ENCODE data around the gene WNT9B. TPM values are rescaled to one million over a fixed set of nuclear protein-coding genes. Genes with fewer than 3 reads are reported as not detected.

Gene WNT9B
- total RNA-seq, 1 donor from 2014 or later, result not detected

GRCh38 chr17:46833840-46834208, 17.6 kb upstream of the WNT9B start:
- H2AFZ ChIP-seq (replicated peaks), result no peak overlapping the region
- peaks cover 79% of the 10 kb centered on the region for H3K27me3 ChIP-seq
- H3K36me3 ChIP-seq, result no peaks in the 10 kb centered on the region
- Mint-ChIP-seq H3K36me3 (no peaks in the 10 kb centered on the region), H3K27me3 (ENCODE audit: insufficient read depth, low read depth) (peaks cover 37% of the 10 kb centered on the region), H3K4me3 (peak overlapping the region; percentile 79), H3K9me3 (no peaks in the 10 kb centered on the region), H3K4me1 (peaks cover 65% of the 10 kb centered on the region), H3K27ac (peak overlapping the region; percentile 100)
- H3K4me2 ChIP-seq, result no peak overlapping the region
- H3K79me2 ChIP-seq (ENCODE audit: low read depth), result no peaks in the 10 kb centered on the region
- no peak for DNase-seq (ENCODE audit: low spot score)
- no peak for TF ChIP-seq EZH2phosphoT487 (IDR thresholded peaks at IDR 0.05)
- H4K20me1 ChIP-seq (ENCODE audit: low read depth), result peaks cover 55% of the 10 kb centered on the region
- no peak overlapping the region for H3K4me3 ChIP-seq
- H3K9ac ChIP-seq, result no peak overlapping the region
- no peaks in the 10 kb centered on the region for H3K9me3 ChIP-seq (ENCODE audit: low read depth)
- no peak overlapping the region for H3K27ac ChIP-seq
- no peaks in the 10 kb centered on the region for H3F3A ChIP-seq (ENCODE audit: low read depth)
- peaks cover 15% of the 10 kb centered on the region for H3K4me1 ChIP-seq

GRCh38 chr17:46834846-46835245, 16.5 kb upstream of the WNT9B start:
- DNase-seq (ENCODE audit: low spot score), result no peak
- Histone ChIP-seq H3K27me3 (peaks cover 73% of the 10 kb centered on the region), H3K36me3 (no peaks in the 10 kb centered on the region), H3K79me2 (ENCODE audit: low read depth) (no peaks in the 10 kb centered on the region), H3K9me3 (ENCODE audit: low read depth) (no peaks in the 10 kb centered on the region), H2AFZ (replicated peaks) (no peak overlapping the region), H3K4me1 (peaks cover 15% of the 10 kb centered on the region), H4K20me1 (ENCODE audit: low read depth) (peaks cover 51% of the 10 kb centered on the region), H3K27ac (no peak overlapping the region), H3K9ac (no peak overlapping the region), H3F3A (ENCODE audit: low read depth) (no peaks in the 10 kb centered on the region), H3K4me3 (no peak overlapping the region), H3K4me2 (no peak overlapping the region)
- H3K4me1 Mint-ChIP-seq, result peaks cover 62% of the 10 kb centered on the region
- H3K9me3 Mint-ChIP-seq, result peaks cover 5% of the 10 kb centered on the region
- H3K4me3 Mint-ChIP-seq, result peak overlapping the region; percentile 63
- no peak for TF ChIP-seq EZH2 (IDR thresholded peaks at IDR 0.05)
- TF ChIP-seq CTCF (IDR thresholded peaks at IDR 0.05), result no peak
- TF ChIP-seq EZH2phosphoT487 (IDR thresholded peaks at IDR 0.05), result no peak
- H3K36me3 Mint-ChIP-seq, result no peaks in the 10 kb centered on the region
- peaks cover 38% of the 10 kb centered on the region for H3K27me3 Mint-ChIP-seq (ENCODE audit: insufficient read depth, low read depth)
- peak overlapping the region; percentile 95 for H3K27ac Mint-ChIP-seq

- H3K27me3 Mint-ChIP-seq (ENCODE audit: insufficient read depth, low read depth), result peaks cover 38% of the 10 kb centered on the region
- TF ChIP-seq CTCF (IDR thresholded peaks at IDR 0.05), result no peak
- no peak for TF ChIP-seq EZH2phosphoT487 (IDR thresholded peaks at IDR 0.05)
- no peak for TF ChIP-seq EZH2 (IDR thresholded peaks at IDR 0.05)
These were observed 14.9 kb upstream of the WNT9B start for GRCh38 chr17:46836500-46836899.

GRCh38 chr17:46837521-46837920, 13.9 kb upstream of the WNT9B start:
- no peak for TF ChIP-seq EZH2phosphoT487 (IDR thresholded peaks at IDR 0.05)
- peaks cover under 1% of the 10 kb centered on the region for H3K36me3 Mint-ChIP-seq
- no peak overlapping the region for H3K9ac ChIP-seq
- H3K9me3 ChIP-seq (ENCODE audit: low read depth), result no peaks in the 10 kb centered on the region
- H3K27ac ChIP-seq, result no peak overlapping the region
- H3K4me1 ChIP-seq, result peaks cover 6% of the 10 kb centered on the region
- H3K27me3 ChIP-seq, result peaks cover 73% of the 10 kb centered on the region
- H3K4me1 Mint-ChIP-seq, result peaks cover 42% of the 10 kb centered on the region
- peaks cover 28% of the 10 kb centered on the region for H4K20me1 ChIP-seq (ENCODE audit: low read depth)
- peaks cover 10% of the 10 kb centered on the region for H3K9me3 Mint-ChIP-seq
- H3K27ac Mint-ChIP-seq, result no peak overlapping the region
- H3K4me2 ChIP-seq, result no peak overlapping the region
- no peak for DNase-seq (ENCODE audit: low spot score)
- H2AFZ ChIP-seq (replicated peaks), result no peak overlapping the region
- H3K36me3 ChIP-seq, result no peaks in the 10 kb centered on the region
- no peaks in the 10 kb centered on the region for H3F3A ChIP-seq (ENCODE audit: low read depth)
- no peaks in the 10 kb centered on the region for H3K79me2 ChIP-seq (ENCODE audit: low read depth)
- H3K27me3 Mint-ChIP-seq (ENCODE audit: insufficient read depth, low read depth), result peaks cover 36% of the 10 kb centered on the region
- H3K4me3 ChIP-seq, result no peak overlapping the region
- H3K4me3 Mint-ChIP-seq, result no peak overlapping the region

More at GRCh38 chr17:46836500-46836899, 14.9 kb upstream of the WNT9B start:
- Mint-ChIP-seq H3K4me3 (peak overlapping the region; percentile 59), H3K27ac (peak overlapping the region; percentile 61), H3K9me3 (peaks cover 9% of the 10 kb centered on the region), H3K36me3 (no peaks in the 10 kb centered on the region), H3K4me1 (peaks cover 50% of the 10 kb centered on the region)
- Histone ChIP-seq H3F3A (ENCODE audit: low read depth) (no peaks in the 10 kb centered on the region), H3K27me3 (peaks cover 73% of the 10 kb centered on the region), H3K4me1 (peaks cover 15% of the 10 kb centered on the region), H4K20me1 (ENCODE audit: low read depth) (peaks cover 38% of the 10 kb centered on the region), H3K27ac (no peak overlapping the region), H3K4me2 (no peak overlapping the region), H3K79me2 (ENCODE audit: low read depth) (no peaks in the 10 kb centered on the region), H3K4me3 (no peak overlapping the region), H2AFZ (replicated peaks) (no peak overlapping the region), H3K9ac (no peak overlapping the region), H3K36me3 (no peaks in the 10 kb centered on the region), H3K9me3 (ENCODE audit: low read depth) (no peaks in the 10 kb centered on the region)
- no peak for DNase-seq (ENCODE audit: low spot score)
